HG03521 (cell line): ENCODE measurements around the gene RFX2.
"Not testable (repeated sequence)": the region's sequence is repeated elsewhere in the genome, so short reads cannot be mapped to it uniquely, and the experiment has no call there.

Experiments used
- ATAC-seq: cut with Tn5 transposase; IDR thresholded peaks from one replicate; pipeline ENCODE4 v1.9.1; 2021; ENCODE audit warnings: mild to moderate bottlenecking, moderate library complexity; ENCODE audit not compliant: unreplicated experiment

The RFX2 gene

GRCh38 chr19:5974721-5975387 lies 135.4 kb downstream of the RFX2 start:
- ATAC-seq = no peak

- ATAC-seq = no peak
Measured at GRCh38 chr19:5973867-5974635, 136.2 kb downstream of the RFX2 start.

- no peak for ATAC-seq
Measured at GRCh38 chr19:5973376-5973775, 136.9 kb downstream of the RFX2 start.

GRCh38 chr19:5972355-5972731 lies 138.0 kb downstream of the RFX2 start:
- no peak for ATAC-seq

- no peak for ATAC-seq
Measured at GRCh38 chr19:5971714-5972354, 138.5 kb downstream of the RFX2 start.

- no peak for ATAC-seq
Measured at GRCh38 chr19:5969476-5969875, 140.8 kb downstream of the RFX2 start.

- no peak for ATAC-seq
Measured at GRCh38 chr19:5968431-5969373, 141.6 kb downstream of the RFX2 start.

- no peak for ATAC-seq
Measured at GRCh38 chr19:5967994-5968430, 142.3 kb downstream of the RFX2 start.

- ATAC-seq = no peak
Measured at GRCh38 chr19:5967571-5967970, 142.7 kb downstream of the RFX2 start.

- ATAC-seq = no peak
Measured at GRCh38 chr19:5966941-5967340, 143.4 kb downstream of the RFX2 start.

GRCh38 chr19:5966215-5966614 lies 144.1 kb downstream of the RFX2 start:
- no peak for ATAC-seq

- ATAC-seq = no peak
Measured at GRCh38 chr19:5964816-5965565, 145.3 kb downstream of the RFX2 start.

GRCh38 chr19:5963855-5964254 lies 146.4 kb downstream of the RFX2 start:
- ATAC-seq = no peak

- ATAC-seq = not testable (repeated sequence)
Measured at GRCh38 chr19:5963259-5963658, 147.0 kb downstream of the RFX2 start.

- no peak for ATAC-seq
Measured at GRCh38 chr19:5961969-5962945, 148.0 kb downstream of the RFX2 start.

GRCh38 chr19:5961641-5961968 lies 148.7 kb downstream of the RFX2 start:
- not testable (repeated sequence) for ATAC-seq

GRCh38 chr19:5960005-5961001 lies 150.0 kb downstream of the RFX2 start:
- no peak for ATAC-seq
